GM18873 (cell line): ENCODE data around the gene PRKCA.

Experiments
- ATAC-seq: cut with Tn5 transposase; IDR thresholded peaks from one replicate; pipeline ENCODE4 v1.9.1; 2021; ENCODE audit warnings: mild to moderate bottlenecking, moderate library complexity, moderate number of reproducible peaks; ENCODE audit not compliant: unreplicated experiment, low FRiP score

Gene PRKCA

GRCh38 chr17:66430846-66431795 is 128.7 kb downstream of the PRKCA start:
- no peak for ATAC-seq

DNA sequence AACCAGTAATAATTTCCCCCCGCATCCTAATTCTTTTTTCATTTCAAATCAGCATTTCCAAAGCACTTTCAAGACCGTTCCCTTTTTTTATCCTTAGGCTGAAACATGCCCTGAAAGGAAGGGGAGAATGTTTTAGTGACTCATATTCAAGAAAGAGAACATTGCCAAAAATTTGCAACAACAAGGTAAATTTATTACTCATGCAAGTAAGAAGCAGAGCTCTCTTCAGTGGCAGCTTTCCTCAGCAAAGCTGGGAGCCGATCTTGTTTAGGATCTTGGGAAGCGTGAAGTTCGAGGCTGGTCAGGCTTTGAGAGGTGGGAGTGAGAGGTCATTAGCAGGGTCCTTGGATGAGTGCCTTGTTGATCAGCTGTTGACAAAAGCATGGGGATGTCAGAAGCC is 129.5 kb downstream of the PRKCA start:
- ATAC-seq, result no peak

DNA sequence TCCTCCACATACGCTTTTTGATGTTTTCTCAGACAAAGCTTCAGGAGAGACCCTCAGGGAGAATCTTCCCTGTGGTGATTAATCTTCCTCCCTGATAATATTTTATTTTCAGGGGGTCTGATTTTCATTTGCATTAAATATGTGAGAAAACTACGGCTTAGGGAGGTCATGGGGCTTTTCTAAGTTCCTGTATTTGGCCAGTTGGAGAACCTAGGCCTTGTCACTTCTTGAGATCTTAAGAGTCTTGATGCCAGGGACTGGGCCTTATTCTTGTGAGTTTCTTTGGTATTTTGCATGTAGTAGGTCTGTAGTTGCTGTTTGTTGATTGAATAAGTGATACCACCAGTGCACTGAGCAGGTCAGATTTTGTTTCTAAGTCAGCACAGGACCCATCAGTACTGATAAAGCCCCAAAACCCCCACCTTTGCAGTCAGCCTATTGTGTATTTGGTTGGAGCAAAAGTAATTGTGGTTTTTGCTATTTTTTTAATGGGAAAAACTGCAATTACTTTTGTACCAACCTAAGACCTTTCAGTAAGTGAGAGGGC is 130.1 kb downstream of the PRKCA start:
- ATAC-seq, result no peak

- no peak for ATAC-seq
Measured at GRCh38 chr17:66432996-66433551, 130.7 kb downstream of the PRKCA start.

DNA sequence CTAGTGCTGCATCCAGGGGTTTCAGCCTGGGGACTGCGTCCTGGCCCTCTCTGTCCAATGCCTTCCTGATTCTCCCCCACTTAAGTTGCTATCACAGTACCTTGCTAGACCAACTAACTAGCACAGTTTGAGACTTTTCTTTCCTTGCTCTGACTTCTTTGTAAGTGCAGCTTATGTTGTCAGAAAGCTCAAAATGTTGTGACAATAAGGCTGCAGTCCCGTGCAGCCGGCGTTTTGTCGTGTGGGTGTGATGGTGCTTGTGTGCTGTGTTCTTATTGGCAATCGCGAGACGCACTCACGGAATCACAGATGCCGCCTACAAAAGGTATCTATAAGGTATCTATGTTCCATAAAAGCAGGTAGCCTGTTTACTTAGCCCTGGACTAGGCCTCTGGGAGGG is 132.8 kb downstream of the PRKCA start:
- ATAC-seq, result no peak

- no peak for ATAC-seq
Measured at GRCh38 chr17:66436631-66437030, 134.2 kb downstream of the PRKCA start.

DNA sequence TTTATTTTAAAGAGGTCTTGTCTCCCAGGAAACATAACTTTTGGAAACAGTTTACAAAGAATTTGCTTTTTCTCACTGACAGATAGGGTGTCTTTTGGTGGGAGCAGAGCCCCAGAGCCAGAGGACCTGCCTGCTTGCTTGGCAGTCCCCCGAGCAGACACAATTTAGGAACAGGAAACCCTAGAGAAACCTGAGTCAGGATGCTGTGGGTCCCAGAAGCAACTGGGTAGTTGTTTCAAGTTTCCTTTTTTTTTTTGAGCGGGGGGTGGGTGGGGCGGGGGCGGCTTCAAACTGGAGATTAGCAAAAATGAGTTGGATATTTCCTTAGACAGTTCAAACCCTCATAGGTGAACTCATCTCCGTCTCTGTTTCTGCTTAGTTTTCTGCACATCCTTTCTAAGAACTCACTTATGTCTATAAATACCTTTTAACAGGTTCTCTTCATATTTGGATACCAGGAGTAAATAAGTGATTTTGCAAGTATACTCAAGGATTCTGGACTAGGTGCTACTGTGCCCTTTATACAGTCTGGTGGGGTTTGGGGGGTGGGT is 135.1 kb downstream of the PRKCA start:
- ATAC-seq, result no peak

- no peak for ATAC-seq
Measured at GRCh38 chr17:66438101-66438500, 135.7 kb downstream of the PRKCA start.

GRCh38 chr17:66441101-66441661 is 138.8 kb downstream of the PRKCA start:
- peak; percentile 84 for ATAC-seq

DNA sequence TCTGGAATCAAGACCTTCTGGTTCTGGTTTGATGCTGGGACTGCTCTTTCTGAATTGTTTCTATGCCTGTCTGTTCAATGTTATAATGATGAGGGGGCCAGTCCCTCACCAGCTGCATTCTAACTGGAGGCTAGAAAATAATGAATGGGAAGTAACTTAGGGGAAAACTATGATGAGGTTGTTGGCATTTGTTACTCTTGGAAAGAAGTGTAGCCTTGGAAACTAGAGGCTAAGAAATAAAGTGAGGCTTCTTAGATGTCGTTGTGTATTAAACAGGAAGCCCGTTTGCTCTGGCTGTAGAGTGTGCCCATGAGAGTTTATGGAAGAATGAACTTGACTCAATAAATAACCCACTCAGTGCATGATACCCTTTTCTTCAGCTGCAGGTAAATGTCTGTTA is 140.8 kb downstream of the PRKCA start:
- no peak for ATAC-seq

DNA sequence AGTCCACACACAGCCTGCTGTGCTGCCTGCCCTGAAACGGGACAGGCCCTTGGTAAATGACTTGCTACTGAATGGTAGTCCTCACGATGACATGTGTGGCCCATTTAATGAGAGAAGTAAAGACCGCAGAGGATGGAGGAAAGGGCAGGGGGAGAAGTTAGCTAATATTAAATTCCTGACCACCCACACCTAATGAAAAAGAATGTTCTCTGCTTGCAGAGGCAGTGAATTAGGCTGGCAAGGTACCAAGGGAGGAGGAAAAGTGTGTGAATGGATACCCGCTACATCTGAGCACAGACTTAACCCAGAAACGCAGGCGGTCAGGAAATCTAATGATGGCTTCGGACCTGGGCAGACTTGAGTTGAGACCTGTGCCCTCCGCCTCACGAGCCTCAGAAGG is 141.2 kb downstream of the PRKCA start:
- no peak for ATAC-seq

- no peak for ATAC-seq
Measured at GRCh38 chr17:66444031-66444430, 141.6 kb downstream of the PRKCA start.

GRCh38 chr17:66445229-66445628 is 142.8 kb downstream of the PRKCA start:
- no peak for ATAC-seq

- no peak for ATAC-seq
Measured at GRCh38 chr17:66446419-66446818, 144.0 kb downstream of the PRKCA start.

GRCh38 chr17:66447159-66447558 is 144.7 kb downstream of the PRKCA start:
- no peak for ATAC-seq

DNA sequence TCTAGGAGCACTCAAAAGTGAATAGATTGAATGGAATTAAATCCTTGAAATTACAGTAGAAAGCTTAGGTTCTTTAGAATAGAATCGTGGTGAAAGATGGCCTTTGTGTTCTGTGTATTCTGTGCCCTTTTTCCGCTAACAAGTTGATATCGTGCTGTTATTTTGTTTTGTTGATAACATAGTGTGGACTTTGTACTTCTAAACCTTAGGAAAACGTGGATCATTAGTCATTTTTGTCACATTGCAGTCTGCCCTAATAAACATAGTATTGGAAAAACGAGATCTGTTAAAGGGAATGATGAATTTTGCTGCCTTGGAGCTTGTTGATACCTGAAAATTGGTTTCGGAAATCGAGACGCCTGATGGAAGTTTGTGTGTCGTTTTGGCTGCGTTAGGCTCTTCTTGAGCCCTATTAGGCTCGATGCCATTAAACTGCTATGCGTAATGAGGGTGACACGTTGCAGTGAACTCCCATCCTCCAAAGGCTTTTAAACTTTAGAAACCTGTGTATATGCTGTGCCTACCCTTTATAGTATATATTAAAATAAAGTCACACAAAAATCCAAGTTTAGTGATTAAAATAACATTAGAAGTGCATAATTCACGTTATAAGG is 145.7 kb downstream of the PRKCA start:
- ATAC-seq, result no peak

DNA sequence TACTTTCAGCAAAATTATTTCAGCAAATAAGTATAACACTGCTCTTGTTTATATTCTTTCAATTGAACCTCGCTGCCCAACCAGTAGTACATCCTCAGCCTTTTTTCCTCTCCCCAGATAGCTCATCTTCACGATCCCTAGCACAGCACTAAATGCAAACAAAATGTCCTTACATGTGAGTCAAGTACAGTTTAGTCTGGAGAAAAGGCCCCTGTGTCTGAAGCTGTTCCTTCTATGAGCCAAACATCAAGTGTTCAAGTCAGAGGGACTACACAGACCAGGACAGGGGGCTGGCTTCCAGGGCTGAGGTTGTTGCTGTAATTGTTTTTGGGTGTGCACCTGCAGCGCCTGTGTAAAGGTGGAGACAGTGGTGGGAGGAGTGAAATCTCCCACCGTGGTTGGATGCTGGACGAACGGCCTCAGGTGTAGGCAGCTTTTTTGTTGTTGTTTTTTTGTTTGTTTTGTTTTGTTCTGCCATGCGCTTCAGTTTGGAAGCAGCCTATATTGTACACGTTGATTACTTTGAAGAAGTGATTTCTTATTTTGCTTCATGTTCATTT is 147.1 kb downstream of the PRKCA start:
- ATAC-seq, result no peak

- no peak for ATAC-seq
Measured at GRCh38 chr17:66450008-66450851, 147.8 kb downstream of the PRKCA start.

- ATAC-seq, result no peak
Measured at GRCh38 chr17:66450852-66451158, 148.4 kb downstream of the PRKCA start.
